GM19023 (cell line): ENCODE results near the gene ZMYM3.

Experiments
- ATAC-seq: cut with Tn5 transposase; IDR thresholded peaks from one replicate; pipeline ENCODE4 v1.9.1; 2021; ENCODE audit warnings: mild to moderate bottlenecking, moderate library complexity; ENCODE audit not compliant: unreplicated experiment

Gene ZMYM3

GRCh38 chrX:71253253-71254091, 468 bp downstream of the ZMYM3 start:
- ATAC-seq: no peak

GRCh38 chrX:71252221-71252620, 1.7 kb downstream of the ZMYM3 start:
- no peak for ATAC-seq

- no peak for ATAC-seq
Measured at GRCh38 chrX:71251466-71251973, 2.4 kb downstream of the ZMYM3 start.

- ATAC-seq: no peak
Measured at GRCh38 chrX:71250841-71251240, 3.1 kb downstream of the ZMYM3 start.

GRCh38 chrX:71245159-71245558, 8.8 kb downstream of the ZMYM3 start:
- no peak for ATAC-seq

GRCh38 chrX:71244359-71245128, 9.4 kb downstream of the ZMYM3 start:
- no peak for ATAC-seq

GRCh38 chrX:71241301-71241700, 12.6 kb downstream of the ZMYM3 start:
- ATAC-seq: no peak

GRCh38 chrX:71239781-71240180, 14.2 kb downstream of the ZMYM3 start:
- ATAC-seq: no peak

- no peak for ATAC-seq
Measured at GRCh38 chrX:71236836-71237235, 17.1 kb downstream of the ZMYM3 start.

GRCh38 chrX:71235482-71235881, 18.5 kb downstream of the ZMYM3 start:
- ATAC-seq: no peak

- ATAC-seq: no peak
Measured at GRCh38 chrX:71228063-71228642, 25.8 kb downstream of the ZMYM3 start.

- no peak for ATAC-seq
Measured at GRCh38 chrX:71227370-71228062, 26.4 kb downstream of the ZMYM3 start.

- no peak for ATAC-seq
Measured at GRCh38 chrX:71225676-71226075, 28.3 kb downstream of the ZMYM3 start.

- ATAC-seq: no peak
Measured at GRCh38 chrX:71225009-71225408, 28.9 kb downstream of the ZMYM3 start.

- ATAC-seq: no peak
Measured at GRCh38 chrX:71224098-71224708, 29.7 kb downstream of the ZMYM3 start.

- ATAC-seq: no peak
Measured at GRCh38 chrX:71222929-71223328, 31.0 kb downstream of the ZMYM3 start, which contains the start of gene GJB1. Gene GJB1, plus strand, starts transcription at chrX:71223224. Its CDS starts 484 bp downstream, at chrX:71223708.

- ATAC-seq: no peak
Measured at GRCh38 chrX:71221145-71221544, 32.8 kb downstream of the ZMYM3 start.

GRCh38 chrX:71217298-71217697, 36.6 kb downstream of the ZMYM3 start:
- ATAC-seq: no peak

GRCh38 chrX:71216485-71216884, 37.5 kb downstream of the ZMYM3 start:
- no peak for ATAC-seq

- no peak for ATAC-seq
Measured at GRCh38 chrX:71215338-71215912, 38.5 kb downstream of the ZMYM3 start.
